Inflammatory macrophage treated with lipopolysaccharide for 1 hour (primary cell): ENCODE results near the gene ABI3BP.
"Not testable (repeated sequence)": the region's sequence is repeated elsewhere in the genome, so short reads cannot be mapped to it uniquely, and the experiment has no call there.

Experiments
- DNase-seq, 2 donors: peaks; one replicate each; pipeline ENCODE4 v3.0.0-alpha.2; 2020 to 2022

Gene ABI3BP

DNA sequence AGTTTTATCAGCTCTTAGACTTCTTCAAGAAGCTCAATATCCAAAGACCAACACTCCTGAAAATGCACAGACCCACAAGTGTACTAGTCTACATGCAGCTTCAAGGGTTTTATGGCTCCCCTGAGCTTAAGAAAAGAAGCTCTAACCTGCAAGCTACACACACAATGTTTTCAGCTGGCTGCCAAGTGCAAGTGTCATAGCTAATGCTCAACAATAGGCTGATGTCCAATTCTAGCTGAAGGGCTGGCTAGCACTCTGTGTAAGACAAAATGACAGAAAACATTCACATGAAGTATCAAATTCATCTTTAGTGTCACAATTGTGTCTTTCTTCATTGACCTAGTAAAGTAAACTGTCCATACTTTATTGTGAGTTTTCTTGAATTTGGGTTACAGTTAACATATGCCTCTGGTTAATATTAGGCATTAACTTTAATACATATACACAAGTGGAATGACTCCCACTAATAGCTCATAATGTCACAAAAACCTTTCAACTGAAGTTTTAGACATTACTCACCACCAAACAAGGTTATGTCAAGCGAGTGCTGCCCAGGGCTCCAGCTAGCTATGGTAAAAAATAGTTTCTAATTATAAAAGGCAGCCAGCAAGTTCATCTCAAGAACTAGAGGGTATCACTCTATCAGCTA is 15.1 kb downstream of the ABI3BP start:
- DNase-seq, result no peak

- DNase-seq, result no peak
Observed at GRCh38 chr3:100976611-100977010, 16.6 kb downstream of the ABI3BP start.

DNA sequence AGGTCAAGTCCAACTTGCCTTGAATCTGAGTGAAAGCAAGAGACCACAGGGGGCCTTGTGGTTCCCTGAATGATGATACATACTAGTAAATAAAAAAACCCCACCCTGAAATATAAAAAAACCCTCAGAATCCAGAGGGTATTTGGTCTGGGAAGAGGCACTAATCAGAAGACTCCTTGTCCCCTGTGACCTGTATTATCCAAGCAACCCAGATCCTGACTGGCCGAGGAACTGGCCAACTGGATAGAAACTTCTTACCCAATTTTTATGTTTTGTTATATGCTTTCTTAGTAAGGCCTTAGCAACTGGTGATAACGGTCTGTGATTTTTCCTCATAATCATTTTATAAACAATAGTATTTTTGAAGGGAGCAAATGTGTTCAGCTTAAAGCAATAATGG is 17.5 kb downstream of the ABI3BP start:
- no peak for DNase-seq

DNA sequence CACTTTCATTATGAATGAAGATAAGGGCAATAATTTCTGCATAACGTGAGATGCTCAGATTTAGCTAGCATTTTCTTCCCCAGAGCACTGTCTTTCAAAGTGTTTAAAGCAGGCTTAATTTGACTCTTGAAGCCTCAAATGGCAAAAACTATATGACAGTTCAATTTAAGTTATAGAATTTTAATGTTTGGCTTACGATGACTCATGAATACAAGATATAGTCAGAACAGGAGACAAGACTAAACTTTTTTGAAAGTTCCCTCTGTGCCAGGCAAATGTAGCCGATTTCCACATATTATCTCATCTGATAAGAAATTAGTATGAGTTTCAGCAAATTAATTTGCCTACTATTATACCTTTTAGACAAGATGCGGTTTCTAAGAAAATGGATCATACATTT is 19.6 kb downstream of the ABI3BP start:
- no peak for DNase-seq

DNA sequence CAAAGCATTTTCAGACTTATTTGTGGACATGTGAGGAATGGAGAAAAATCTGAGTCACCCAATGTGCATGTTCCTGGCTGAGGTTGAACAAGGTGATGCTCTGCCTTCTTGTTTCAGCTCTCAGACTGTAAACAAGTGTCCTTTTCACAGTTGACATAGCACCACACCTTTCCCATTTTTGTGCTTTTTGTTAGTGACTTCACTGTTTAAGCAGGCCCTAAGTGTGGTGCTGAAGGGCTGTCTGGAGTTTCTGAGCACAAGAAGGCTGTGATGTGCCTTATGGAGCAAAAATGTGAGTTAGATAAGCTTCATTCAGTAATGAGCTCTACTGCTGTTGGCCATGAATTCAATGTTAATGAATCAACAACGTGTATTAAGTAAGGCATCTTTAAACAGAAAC is 20.4 kb downstream of the ABI3BP start:
- DNase-seq, result no peak

DNA sequence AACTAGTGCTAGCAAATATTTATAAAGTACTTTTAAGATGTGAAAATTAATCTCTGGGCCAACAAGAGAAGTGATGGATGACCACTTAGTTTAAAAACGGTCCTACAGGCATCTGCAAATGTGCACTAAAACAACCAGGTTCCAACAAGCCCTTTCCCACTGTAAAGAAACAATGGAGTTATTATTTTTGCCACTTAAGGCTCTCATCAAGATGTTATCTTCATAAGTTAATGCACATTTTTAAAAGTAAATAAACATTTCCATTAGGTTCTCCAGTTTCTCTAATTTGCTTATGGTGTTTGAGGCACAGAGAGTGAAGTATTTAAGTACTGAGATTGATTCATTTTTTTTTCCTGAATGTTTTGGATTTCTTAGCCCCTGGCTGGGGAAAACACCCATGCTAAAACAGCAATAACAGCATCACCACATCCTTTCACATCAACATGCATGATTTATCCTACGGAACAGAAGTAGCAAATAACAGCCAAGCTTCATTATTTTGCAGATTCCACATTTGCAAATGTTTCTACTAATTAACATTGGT is 20.8 kb downstream of the ABI3BP start:
- DNase-seq, result no peak

- no peak for DNase-seq
Observed at GRCh38 chr3:100971798-100972197, 21.4 kb downstream of the ABI3BP start.

DNA sequence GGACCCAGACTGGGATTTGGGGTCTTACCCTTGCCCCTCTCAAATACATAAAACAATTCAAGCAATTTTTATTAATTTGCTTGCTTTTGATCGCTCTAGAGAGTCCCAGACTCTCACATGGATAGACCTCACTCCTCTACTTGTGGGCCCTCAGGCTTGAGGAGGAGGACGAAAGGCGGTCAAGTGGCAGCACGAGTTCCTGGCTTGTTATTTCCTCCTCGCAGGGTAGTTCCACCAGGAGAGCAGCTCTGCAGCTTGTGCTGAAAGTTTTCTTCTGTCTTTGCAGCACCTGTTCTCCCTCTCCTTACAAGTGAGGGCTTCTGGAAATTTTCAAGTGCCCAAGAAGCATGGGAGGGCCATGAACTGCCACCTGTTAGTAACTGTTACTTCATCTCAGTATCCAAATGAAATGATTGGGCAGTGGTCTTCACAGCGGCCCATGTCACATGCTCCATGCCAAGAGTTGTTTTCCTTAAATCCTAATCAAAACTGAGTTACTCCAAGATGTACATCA is 22.7 kb downstream of the ABI3BP start:
- DNase-seq, result no peak

DNA sequence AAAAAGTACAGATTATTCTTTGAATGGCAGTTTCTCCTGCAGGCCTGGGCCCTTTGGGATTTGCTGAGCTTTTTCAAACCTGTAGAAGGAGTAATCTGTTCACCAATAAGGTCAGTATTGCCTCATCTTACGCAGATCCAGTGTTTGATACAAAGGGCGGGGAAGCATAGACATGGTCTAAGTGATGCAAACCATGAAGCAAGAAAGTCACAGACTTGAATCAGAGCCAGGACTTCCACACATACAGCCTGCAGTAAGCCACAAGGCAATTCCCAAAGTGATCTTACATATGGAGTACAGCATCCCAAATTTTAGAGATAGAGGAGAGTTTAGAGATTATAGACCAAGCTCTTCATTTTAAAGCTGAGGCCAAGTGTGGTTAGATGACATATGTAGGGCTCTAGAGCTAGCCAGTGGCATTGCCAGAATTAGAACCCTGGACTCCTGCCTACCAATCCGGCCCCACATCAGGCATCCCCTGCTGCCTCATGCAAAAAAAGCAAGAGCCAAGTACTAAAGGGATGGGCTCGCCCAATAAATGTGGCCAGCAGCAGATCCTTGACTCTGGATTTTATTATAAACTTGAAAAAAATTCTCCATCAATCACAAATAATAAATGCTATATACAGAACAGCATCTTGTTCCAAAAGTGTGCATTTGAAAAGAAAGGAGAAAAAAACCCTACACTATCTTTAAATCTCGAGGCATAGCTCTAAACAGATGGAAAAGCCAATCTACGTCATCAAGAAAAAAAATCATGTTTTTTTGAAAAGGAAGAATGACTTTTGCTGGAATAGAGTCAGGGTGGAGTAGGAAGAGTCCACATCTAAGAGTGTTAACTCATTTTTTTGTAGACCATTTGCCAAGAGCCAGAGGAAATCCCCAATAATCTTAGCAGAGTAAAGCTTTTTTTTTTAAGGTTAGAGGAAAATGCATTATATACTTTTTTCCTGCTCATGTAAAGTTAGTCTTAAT is 24.0 kb downstream of the ABI3BP start:
- DNase-seq, result no peak

GRCh38 chr3:100966807-100967206 is 26.4 kb downstream of the ABI3BP start:
- DNase-seq, result no peak

GRCh38 chr3:100966049-100966491 is 27.2 kb downstream of the ABI3BP start:
- no peak for DNase-seq

GRCh38 chr3:100963041-100963440 is 30.2 kb downstream of the ABI3BP start:
- DNase-seq, result no peak

DNA sequence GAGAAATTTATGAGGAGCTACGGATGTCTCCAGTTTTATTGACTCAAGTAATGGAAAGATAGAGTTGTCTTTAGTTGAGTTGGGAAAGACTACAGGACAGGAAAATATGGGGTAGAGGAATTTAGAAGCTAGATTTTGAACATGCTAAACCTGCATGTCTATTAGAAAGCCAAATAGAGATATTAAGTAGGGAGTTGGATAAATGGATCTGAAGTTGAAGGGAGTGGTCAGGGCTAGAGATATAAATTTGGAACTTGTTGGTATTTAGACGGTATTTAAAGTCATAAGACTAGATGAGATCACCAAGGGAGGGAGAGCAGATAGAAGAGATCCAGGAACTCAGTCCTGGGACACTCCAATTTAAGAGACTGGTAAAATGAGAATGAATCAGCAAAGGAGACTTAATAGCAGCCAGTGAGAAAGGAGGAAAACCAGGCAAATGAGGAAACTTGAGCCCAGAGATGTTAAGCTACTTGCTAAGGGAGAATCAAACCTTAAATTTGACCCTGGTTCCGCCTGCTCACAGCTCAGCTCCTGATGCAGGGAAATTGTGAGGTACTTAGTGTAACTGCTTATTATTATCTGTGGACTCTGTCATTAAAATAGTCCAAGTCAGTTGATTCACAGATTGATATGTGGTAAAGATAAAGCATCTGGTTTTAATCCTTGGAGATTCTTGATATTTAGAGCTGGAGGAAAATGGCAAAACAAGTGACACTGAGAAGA is 35.8 kb downstream of the ABI3BP start:
- DNase-seq, result no peak

- no peak for DNase-seq
Observed at GRCh38 chr3:100956276-100956675, 36.9 kb downstream of the ABI3BP start.

- no peak for DNase-seq
Observed at GRCh38 chr3:100954990-100955389, 38.2 kb downstream of the ABI3BP start.

DNA sequence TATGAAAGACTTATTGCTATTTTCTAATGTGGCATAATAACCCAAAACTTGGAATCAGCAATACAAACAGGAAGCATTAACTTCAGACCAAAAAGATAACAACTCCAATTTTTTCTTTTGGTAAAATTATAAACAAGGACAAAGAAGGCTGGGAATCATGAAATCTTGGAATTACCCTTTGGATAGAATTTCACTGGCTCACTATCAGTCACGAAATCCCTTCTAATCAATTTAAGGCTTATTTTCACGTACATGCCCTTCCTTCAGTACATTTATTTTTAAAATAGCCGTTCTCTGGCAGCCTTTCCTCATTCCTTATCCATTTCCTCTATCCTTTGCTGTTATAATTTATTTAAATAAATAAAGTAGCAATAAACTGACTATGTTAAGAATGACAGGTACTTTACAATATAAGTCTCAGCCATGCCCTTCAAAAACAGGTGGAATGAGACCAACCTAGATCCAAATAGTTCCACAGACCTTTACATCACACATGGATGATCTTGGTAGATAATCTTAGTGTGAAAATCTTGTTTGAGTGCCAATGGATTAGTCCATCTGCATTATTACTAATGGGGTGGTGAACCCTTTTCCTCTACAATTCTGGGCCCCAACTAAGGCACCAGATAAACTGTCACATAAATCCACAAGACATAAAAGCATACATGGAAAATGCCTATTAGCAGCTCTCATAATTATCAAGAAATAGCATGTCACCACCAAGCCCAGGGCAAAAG is 38.9 kb downstream of the ABI3BP start:
- DNase-seq, result no peak

GRCh38 chr3:100953103-100953502 is 40.1 kb downstream of the ABI3BP start:
- no peak for DNase-seq

- DNase-seq, result no peak
Observed at GRCh38 chr3:100947119-100947518, 46.1 kb downstream of the ABI3BP start.

- DNase-seq, result not testable (repeated sequence)
Observed at GRCh38 chr3:100946096-100946495, 47.1 kb downstream of the ABI3BP start.

DNA sequence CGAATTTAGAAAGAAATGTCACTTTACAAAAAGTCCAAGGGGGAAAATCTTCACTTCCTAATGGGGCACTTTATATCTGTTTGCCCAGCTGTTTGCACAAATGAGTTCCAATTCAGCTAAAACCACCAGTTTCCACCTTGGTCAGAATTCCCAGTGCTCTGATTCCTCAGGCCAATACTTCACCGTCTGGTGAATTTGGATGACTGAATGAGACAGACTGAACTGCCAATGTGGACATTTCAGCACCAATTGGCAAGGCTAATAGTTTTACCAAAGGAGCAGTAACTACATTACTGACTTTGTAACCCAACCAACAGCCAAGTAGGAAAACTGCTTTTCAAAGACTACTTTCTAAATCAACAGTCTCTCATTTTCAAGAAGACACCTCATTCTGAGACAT is 51.8 kb downstream of the ABI3BP start:
- DNase-seq, result no peak

DNA sequence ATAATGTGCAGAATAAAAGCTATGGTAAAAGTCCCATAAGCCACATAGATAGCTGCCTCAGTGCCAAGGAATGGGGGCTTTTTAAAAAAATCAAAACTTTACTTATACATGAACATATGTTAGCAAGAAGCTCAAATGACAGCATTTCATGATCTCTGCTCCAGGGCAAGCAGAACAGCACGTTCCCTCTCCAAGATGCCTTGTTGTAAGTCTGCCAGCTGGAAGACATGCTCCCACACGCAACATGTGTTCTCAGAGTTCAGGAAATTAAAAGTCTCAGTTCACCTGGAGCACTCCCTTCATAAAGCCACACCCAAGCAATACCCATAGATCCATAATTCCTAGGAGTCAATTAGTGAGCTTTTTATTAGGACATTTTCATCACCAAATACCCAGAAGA is 52.2 kb downstream of the ABI3BP start:
- DNase-seq, result no peak

DNA sequence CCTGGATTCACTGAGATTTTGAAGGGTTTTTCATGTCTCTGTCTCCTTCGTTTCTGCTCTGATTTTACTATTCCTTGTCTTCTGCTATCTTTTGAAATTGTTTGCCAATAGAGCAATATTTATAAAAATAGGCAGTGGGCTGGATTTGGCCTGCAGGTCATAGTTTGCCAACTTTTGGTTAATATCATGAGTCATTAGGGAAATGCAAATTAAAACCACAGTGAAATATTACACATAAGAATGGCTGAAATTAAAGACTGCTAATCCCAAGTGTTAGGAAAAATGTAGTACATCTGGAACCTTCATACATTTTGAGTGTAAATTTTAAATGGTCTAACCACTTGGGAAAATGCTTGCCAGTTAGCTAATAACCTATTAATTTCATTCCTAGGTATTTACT is 56.3 kb downstream of the ABI3BP start:
- DNase-seq, result no peak
